IMR-90 (cell line): ENCODE results near the gene FHAD1.

Source experiments
- BHLHE40 ChIP-seq: fragments of 150-350 bp; IDR thresholded peaks from 2 replicates; pipeline ENCODE4 v1.6.1; 2016; ENCODE audit warnings: mild to moderate bottlenecking, low read depth, low read length
- CEBPB ChIP-seq: IDR thresholded peaks from 2 replicates; pipeline ENCODE4 v1.6.1; 2012; ENCODE audit warnings: low read depth, low read length, improper control_type of control experiment
- FOS ChIP-seq: fragments of 150-350 bp; IDR thresholded peaks from 2 replicates; pipeline ENCODE4 v1.6.1; 2016; ENCODE audit warnings: low read depth, low read length
- MAFK ChIP-seq: IDR thresholded peaks from 2 replicates; pipeline ENCODE4 v1.6.1; 2012; ENCODE audit warnings: low read depth, low read length, improper control_type of control experiment
- POLR2A ChIP-seq: IDR thresholded peaks from 2 replicates; pipeline ENCODE4 v1.6.1; 2012; ENCODE audit warnings: mild to moderate bottlenecking, low read depth, low read length
- RAD21 ChIP-seq: IDR thresholded peaks from 2 replicates; pipeline ENCODE4 v1.6.1; 2012; ENCODE audit warnings: low read length, improper control_type of control experiment
- RCOR1 ChIP-seq: IDR thresholded peaks from 2 replicates; pipeline ENCODE4 v1.6.1; 2012; ENCODE audit warnings: mild to moderate bottlenecking, low read length, improper control_type of control experiment; ENCODE audit not compliant: insufficient replicate concordance
- SMC3 ChIP-seq: fragments of 150-350 bp; IDR thresholded peaks from 2 replicates; pipeline ENCODE4 v1.6.1; 2016; ENCODE audit warnings: low read depth, mild to moderate bottlenecking, antibody characterized with exemption, low read length, moderate library complexity
- TF ChIP-seq, protein P1 (sequence below): conservative IDR thresholded peaks from 2 replicates; pipeline ENCODE4 v1.5.1; 2012; ENCODE audit warnings: mild to moderate bottlenecking, low read depth, low read length, improper control_type of control experiment
- TF ChIP-seq, protein P2 (sequence below): fragments of 150-350 bp; IDR thresholded peaks from 2 replicates; pipeline ENCODE4 v1.6.1; 2016; ENCODE audit warnings: low read depth, mild to moderate bottlenecking, low read length, moderate library complexity, borderline replicate concordance
- TF ChIP-seq, protein P3 (sequence below): fragments of 150-350 bp; IDR thresholded peaks from 2 replicates; pipeline ENCODE4 v1.6.1; 2017; ENCODE audit warnings: mild to moderate bottlenecking, antibody characterized with exemption, low read length, low read depth

DNA sequence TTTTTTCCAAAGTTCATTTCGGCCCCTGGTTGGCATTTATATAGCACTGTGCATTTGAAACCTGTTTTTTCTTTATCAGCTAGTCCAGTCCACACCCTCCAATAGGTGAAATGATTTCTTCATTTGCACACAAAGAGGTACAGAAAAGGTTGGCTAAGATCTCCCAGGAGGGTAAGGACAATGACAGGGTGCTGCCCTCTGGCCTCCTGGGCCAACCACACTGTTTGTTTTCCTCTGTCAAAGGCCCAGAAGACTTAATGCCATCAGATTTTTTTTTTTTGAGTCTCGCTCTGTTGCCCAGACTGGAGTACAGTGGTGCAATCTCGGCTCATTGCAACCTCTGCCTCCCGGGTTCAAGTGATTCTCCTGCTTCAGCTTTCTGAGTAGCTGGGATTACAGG is 92.5 kb downstream of the FHAD1 start:
- TF ChIP-seq, protein P1, sequence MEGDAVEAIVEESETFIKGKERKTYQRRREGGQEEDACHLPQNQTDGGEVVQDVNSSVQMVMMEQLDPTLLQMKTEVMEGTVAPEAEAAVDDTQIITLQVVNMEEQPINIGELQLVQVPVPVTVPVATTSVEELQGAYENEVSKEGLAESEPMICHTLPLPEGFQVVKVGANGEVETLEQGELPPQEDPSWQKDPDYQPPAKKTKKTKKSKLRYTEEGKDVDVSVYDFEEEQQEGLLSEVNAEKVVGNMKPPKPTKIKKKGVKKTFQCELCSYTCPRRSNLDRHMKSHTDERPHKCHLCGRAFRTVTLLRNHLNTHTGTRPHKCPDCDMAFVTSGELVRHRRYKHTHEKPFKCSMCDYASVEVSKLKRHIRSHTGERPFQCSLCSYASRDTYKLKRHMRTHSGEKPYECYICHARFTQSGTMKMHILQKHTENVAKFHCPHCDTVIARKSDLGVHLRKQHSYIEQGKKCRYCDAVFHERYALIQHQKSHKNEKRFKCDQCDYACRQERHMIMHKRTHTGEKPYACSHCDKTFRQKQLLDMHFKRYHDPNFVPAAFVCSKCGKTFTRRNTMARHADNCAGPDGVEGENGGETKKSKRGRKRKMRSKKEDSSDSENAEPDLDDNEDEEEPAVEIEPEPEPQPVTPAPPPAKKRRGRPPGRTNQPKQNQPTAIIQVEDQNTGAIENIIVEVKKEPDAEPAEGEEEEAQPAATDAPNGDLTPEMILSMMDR, result no peak
- TF ChIP-seq, protein P2, sequence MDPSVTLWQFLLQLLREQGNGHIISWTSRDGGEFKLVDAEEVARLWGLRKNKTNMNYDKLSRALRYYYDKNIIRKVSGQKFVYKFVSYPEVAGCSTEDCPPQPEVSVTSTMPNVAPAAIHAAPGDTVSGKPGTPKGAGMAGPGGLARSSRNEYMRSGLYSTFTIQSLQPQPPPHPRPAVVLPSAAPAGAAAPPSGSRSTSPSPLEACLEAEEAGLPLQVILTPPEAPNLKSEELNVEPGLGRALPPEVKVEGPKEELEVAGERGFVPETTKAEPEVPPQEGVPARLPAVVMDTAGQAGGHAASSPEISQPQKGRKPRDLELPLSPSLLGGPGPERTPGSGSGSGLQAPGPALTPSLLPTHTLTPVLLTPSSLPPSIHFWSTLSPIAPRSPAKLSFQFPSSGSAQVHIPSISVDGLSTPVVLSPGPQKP, result no peak
- no peak for TF ChIP-seq POLR2A
- no peak for TF ChIP-seq BHLHE40
- no peak for TF ChIP-seq CEBPB
- TF ChIP-seq MAFK, result no peak
- TF ChIP-seq, protein P3, sequence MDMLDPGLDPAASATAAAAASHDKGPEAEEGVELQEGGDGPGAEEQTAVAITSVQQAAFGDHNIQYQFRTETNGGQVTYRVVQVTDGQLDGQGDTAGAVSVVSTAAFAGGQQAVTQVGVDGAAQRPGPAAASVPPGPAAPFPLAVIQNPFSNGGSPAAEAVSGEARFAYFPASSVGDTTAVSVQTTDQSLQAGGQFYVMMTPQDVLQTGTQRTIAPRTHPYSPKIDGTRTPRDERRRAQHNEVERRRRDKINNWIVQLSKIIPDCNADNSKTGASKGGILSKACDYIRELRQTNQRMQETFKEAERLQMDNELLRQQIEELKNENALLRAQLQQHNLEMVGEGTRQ, result no peak
- no peak for TF ChIP-seq RAD21
- TF ChIP-seq RCOR1, result no peak
- no peak for TF ChIP-seq SMC3
- TF ChIP-seq FOS, result no peak
